IPS DF 4.7 (cell line): ENCODE measurements around the gene INKA1.
A peak's percentile ranks its signal among the peaks of the same experiment; 100 is the strongest.
"Not testable (repeated sequence)": the region's sequence is repeated elsewhere in the genome, so short reads cannot be mapped to it uniquely, and the experiment has no call there.

Source experiments
- DNase-seq: peaks from one replicate; pipeline ENCODE4 v3.0.0-alpha.2; 2013; ENCODE audit warnings: low spot score; ENCODE audit errors: extremely low read depth

The INKA1 gene

DNA sequence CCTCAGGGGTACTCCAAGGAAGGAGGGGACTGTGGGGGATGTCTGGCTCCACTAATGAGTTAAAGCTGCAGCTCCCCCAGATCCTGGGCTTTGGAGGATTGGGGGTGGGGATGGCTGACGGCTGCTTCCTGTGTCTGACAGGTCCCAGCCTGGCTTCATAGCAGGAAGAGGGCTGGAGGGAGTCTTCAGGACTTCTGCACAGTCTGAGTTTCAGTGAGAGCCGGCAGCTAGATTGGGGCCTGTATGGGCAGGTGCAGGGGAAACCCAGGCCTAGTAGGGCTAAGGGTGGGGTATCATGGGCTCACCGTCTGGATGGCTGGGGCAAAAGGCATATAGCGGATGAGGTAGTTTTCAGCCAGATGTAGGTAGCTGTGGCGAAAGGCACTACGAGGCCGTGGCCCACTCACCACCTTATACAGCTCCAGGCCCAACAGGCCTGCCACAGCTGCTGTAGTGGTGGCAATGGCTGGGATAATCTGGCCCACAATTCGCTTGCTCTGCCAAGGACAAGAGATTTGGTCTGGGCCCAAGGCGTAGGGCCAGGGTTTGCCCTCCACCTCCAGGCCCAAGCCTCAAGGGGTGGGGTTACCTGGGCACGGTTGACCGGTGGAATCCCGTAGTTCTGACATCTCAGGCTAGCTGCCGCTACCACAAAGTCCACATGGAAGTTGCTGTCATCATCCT is 4.5 kb downstream of the INKA1 start:
- DNase-seq = no peak

DNA sequence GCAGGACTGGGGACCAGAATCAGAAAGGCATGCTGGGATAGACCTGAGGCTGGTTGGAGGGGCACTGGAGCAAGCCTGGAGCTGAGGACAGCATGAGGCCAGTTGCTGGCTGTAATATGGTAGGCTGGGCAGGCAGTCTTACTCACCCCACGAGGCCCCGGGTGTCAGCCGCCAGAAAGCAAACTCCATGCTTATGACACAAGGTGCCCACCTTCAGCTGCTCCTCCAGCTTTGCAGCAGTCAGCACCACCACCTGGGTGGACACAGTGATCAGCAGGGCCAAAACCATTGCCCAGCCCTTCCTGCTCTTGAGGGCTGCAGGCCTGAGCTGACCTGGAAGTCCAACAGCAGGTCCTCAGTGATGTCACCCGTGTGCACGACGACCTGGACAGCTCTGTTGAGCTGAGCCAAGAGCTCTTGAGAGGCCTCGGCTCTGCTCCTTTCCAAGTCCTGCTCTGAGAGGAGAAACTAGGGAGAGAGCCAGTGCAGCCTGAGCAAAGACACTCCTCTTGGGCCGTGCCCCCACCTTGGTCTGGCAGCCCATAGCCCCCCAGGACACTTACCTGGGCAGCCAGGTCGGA is 9.9 kb downstream of the INKA1 start:
- DNase-seq = no peak

DNA sequence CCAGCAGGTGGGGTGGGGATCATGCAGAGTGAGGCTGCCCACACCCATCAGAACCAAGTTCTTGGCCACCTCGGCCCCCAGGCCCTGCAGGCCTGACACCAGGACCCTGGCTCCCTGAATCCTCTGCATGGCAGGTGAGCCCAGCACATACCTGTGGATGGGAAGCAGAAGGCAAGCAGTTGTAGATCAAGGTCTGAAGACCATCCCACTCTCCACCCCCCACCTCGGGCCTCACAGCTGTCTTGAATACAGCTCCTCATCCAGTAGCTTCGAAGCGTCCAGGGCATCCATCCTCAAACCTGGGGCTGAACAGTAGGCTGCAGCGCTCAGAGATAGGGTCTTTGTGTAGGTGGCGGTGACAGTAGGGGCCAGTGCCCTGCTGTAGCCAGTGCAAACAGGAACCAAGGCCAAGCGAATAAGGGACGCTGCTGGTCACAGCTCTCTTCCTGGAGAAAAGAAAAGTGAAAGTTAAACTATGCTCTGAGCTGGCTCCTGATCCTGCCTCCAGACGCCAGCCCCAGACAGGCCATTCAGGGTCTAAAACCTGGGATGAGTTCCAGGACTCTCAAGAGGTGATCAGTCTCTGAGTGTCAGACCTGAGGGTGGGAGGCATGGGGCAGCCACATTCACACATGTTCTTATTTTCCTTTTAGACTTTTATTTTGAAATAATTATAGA is 10.6 kb downstream of the INKA1 start, which contains the start of gene UBA7:
UBA7 (minus strand) TSS at position 457 of the 678 bp plus-strand sequence; CDS start at position 291, 166 bp downstream.
- no peak for DNase-seq

DNA sequence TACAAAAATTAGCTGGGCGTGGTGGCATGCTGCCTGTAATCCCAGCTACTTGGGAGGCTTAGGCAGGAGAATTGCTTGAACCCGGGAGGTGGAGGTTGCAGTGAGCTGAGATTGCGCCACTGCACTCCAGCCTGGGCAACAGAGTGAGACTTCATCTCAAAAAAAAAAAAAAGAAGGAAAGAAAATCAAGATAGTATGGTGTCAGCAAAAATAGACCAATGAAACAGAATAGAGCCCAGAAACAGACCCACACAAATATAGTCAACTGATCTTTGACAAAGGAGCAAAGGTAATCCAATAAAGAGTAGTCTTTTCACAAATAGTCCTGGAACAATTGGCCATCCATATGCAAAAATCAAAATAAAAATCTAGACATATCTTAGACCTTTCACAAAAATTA is 20.1 kb downstream of the INKA1 start:
- DNase-seq = not testable (repeated sequence)

DNA sequence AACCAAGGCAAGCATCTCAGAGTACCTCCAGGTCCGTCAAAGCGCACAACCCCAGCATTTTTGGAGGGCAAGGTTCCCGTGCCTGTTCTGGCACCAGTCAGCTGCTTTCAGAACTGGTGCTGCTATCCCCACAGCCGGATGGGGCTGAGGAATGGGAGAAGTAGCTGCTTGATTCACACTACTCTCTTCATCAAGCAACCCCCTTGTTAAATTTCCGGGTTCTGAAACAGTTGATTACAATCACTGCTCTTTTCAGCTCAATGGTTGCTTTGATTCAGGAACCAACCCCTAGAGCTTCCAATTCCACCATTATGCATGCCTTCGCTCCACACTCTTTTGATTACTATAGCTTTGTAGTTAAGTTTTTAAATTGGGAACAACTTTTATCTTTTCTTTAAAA is 23.0 kb downstream of the INKA1 start:
- DNase-seq = no peak

DNA sequence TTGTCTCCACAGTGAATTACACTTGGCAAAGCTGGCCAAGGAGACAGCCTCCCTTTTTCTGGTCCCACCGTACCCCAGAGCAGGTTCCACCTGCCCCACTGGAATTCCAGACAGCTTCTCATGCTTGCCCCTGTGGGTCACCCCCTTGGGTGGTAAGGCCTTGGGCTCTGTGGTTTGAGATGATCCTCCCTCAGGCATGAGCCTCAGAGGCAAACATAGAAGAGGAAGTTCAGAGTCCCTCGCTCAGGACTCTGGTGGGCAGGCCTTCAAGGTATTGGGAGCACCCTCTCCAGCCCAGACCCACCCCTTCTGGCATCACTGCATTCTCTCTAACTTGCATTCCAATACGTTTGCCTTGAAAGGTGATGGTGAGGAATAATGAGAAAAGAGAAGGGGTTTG is 28.3 kb downstream of the INKA1 start:
- DNase-seq = no peak

DNA sequence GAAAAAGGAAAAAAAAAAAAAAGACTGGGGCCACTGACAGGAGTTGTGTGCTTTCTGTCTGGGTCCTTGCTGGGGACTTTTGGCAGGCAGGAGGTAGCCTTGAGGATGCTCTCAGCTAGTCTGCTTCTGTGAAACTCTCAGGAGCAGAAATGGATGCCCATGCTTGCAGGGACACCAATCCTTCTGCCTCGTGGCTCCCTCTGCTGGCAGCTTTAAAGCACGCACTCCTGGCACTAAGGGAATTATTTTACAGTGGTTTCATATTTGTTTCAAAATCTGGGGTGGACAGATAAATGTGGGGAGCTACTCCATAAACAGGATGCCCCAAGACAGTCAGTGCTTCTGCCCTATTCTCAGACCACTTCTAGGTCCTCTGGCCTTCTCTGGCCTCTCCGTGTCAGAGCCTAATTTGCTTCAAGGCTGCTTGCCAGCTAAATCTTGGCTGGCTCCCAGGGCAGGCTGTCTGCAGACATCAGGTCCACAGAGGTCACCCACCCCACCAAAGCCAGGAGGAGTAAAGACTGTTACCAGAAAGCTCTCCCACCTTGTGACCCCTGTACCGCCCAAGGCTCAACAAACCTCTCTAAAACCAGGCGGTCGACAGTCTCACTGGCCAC is 36.2 kb downstream of the INKA1 start:
- DNase-seq = no peak

DNA sequence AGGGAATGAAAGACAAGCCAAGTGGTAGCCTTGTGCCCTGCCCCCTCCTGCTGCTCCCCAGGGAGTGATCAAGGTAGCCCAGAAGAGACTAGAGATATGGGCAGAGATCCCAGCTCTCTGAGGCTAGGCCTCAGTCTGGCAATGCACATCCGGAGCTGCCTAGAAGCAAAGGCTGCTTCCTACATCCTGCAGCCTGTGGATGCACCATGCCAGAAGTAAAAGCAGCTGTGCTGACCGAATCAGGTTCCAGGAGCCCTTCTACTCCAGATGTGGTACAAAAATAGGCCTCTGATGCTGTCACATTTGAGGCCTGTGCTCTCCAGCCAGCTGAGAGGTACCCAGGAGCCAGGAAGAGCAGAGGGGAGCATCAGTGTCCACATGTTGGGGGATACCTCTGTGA is 37.3 kb downstream of the INKA1 start:
- DNase-seq = no peak

DNA sequence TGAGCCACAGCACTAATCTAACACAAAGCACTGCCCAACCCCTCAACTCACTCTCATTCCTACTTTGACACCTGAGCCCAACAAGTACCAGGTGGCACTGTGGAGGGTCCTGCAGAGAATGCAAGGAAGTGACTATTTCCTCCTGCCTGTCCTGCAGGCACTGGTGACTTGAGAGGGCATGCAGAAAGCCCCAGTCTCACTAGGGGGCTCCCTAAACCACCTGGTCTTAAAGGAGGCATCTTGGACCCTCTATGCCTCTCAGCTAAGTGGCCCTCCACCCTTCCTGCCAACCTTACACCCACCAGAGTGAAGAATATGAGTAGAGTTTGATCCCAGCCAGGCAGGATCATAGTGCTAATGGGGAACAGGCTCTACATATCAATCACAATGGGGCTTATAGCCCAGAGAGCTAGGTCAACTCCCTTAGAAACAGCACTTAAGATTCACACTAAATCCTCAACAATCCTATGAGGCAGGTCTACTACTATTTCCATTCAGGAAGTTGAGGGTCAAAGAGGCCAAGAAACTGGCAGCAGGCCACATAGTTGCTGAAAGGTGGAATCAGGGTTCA is 38.1 kb downstream of the INKA1 start:
- peak; percentile 25 for DNase-seq

DNA sequence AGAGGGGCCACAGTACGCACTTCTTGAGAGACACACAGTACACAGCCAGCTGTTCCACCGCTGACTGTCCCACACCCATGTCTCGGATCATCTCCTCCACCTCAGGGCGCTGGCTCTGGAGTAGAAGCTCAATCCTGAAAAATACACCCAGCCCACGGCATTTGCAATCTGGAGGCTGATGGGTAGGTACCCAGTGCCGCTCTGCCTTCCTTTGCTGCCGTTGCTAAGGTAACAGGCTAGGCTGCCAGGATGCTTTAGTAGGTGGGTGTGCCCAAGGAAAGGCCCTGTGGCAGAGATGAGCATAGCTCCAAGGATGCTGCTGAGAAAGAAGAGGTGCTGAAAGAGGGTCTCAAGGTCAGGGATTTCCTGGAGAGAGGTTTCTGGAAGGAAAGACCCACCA is 38.7 kb downstream of the INKA1 start:
- DNase-seq = no peak

DNA sequence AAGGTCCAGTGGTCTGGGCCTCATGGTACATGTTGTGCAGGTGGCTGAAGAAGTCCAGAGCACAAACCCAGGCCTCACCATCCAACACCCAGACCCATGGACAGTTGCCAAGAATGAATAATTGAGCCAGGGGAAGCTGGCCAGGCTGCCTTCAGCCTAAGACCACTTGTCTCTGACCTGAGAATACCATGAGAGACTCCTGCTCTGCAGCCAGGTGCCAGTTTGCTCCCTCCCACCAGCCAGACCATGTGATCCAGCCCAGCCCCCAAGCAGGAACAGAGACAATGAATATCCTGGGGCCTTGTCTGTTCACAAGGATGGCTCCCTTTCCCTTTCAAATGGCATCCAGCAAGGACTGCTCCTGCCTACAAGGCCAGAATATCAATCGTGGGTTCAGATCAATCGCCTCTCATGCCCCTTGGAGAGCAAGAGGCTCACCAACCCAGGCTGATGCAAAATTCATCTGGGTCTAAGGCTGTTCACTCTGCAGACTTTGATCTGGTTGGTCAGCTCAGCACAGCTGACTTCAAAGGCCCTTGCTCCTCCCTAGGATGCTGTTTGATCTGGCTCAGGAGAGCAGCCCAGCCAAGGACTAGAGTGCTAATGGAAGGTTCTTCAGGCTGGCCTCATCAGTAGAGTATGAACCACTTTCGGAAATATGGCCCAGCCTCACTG is 39.9 kb downstream of the INKA1 start:
- no peak for DNase-seq

DNA sequence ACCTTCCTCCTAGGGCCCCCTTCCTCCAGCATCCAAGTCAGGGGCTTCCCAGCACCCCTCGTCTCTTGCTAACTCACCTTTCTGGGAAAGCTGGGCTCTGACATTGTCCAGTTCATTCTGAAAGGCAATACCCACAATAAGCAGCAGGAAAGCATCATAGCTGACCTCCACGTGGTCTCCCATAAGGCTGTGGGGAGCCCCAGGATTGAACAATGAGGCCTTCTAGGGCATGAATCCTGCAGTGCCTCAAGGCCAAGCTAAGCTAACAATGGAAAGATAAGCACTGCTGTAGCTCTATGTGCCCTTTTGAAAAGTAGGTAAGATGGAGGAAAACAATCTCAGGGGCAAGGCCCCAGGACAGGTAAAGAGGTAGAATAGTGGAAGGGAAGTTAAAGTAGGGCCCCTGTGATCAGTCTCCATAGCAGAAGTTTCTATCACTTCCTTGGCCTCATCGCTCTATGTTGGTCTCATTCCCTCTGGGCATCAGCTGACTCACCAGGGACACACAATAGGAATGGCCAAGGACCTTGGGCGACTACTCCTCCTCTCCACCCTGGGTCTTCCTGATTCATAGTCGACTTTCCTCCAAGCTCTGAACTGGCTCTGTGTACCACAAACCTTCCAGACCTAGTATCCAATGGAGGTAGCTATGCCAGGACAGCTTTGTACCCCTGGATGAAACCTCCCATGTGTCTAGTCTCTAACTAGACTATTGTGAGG is 41.6 kb downstream of the INKA1 start:
- DNase-seq = no peak

DNA sequence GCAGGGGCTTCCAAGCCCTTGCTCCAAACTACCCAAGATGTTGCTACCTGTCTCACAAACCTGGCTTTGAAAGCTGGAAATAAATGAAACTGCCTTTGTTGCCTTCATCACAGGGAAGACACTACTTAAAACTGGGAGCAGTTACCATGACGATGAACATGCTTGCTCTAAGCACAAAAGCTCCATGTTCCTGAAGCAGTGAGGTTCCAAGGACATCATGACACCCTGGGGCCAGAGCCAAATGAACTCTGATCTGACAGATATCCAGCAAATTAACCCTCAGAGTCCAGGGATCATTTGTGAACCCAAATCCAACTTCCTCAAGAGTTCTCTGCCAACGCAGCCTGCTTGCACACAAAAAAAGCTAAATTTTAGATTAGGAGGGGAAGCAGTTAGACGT is 42.6 kb downstream of the INKA1 start:
- no peak for DNase-seq
